K562 (cell line): ENCODE data around the gene SERTAD1. TPM values are rescaled to one million over a fixed set of nuclear protein-coding genes. Genes with fewer than 3 reads are reported as not detected.
A peak's percentile ranks its signal among the peaks of the same experiment; 100 is the strongest.

Experiments used
- ARID4B ChIP-seq: sonication (generic); formaldehyde crosslinking; IDR thresholded peaks from 2 replicates; pipeline ENCODE4 v1.8.0; 2022; ENCODE audit warnings: mild to moderate bottlenecking, missing genetic modification reagents
- CLOCK ChIP-seq: fragments of 250-450 bp; sonication (Bioruptor Pico); IDR thresholded peaks from 2 replicates; pipeline ENCODE4 v1.4.0; 2020; ENCODE audit warnings: mild to moderate bottlenecking, moderate library complexity, borderline replicate concordance
- COPS2 ChIP-seq: fragments of 450-650 bp; conservative IDR thresholded peaks from 2 replicates; pipeline ENCODE4 v1.6.1; 2016; ENCODE audit warnings: mild to moderate bottlenecking, moderate library complexity
- FOSL1 ChIP-seq: fragments of 200-800 bp; sonication (Bioruptor generic); conservative IDR thresholded peaks from 2 replicates; pipeline ENCODE4 v1.6.1; 2016; ENCODE audit warnings: missing genetic modification characterization, missing compliant biosample characterization
- SMAD3 ChIP-seq: fragments of 450-650 bp; formaldehyde crosslinking; conservative IDR thresholded peaks from 2 replicates; pipeline ENCODE4 v1.4.0; 2020; ENCODE audit warnings: mild to moderate bottlenecking
- SP1 ChIP-seq: sonication (generic); formaldehyde crosslinking; IDR thresholded peaks from 2 replicates; pipeline ENCODE4 v1.8.1; 2022; ENCODE audit warnings: mild to moderate bottlenecking, missing genetic modification reagents
- SRF ChIP-seq, 2 experiments: fragments of 250-450, 450-650 bp in 1 of 2; sonication (Bioruptor Pico) in 1 of 2; sonication (generic) in 1 of 2; formaldehyde crosslinking; IDR thresholded peaks; 2 replicates each; pipeline versions ENCODE4 v1.5.0 to v1.5.1; 2020 to 2022; ENCODE audit warnings: mild to moderate bottlenecking in 1 of 2, missing genetic modification reagents in 1 of 2
- TCF7 ChIP-seq: sonication (generic); IDR thresholded peaks from 2 replicates; pipeline ENCODE4 v1.6.1; 2016; ENCODE audit warnings: antibody characterized with exemption, borderline replicate concordance
- TSC22D4 ChIP-seq: fragments of 450-650 bp; IDR thresholded peaks from 2 replicates; pipeline ENCODE4 v1.6.1; 2016; ENCODE audit warnings: missing genetic modification characterization, missing biosample characterization, control low read depth
- XRCC3 ChIP-seq: fragments of 450-650 bp; IDR thresholded peaks from 2 replicates; pipeline ENCODE4 v1.6.1; 2017; ENCODE audit warnings: mild to moderate bottlenecking, moderate library complexity
- YY1 ChIP-seq, 3 experiments: IDR thresholded peaks; 2 replicates each; pipeline ENCODE4 v1.6.1; 2011; ENCODE audit warnings: low read length in 2 of 3, mild to moderate bottlenecking in 2 of 3, moderate library complexity in 2 of 3, borderline replicate concordance in 1 of 3, control low read depth in 1 of 3, low read depth in 1 of 3; ENCODE audit not compliant: insufficient read depth in 3 of 3, insufficient replicate concordance in 2 of 3, control insufficient read depth in 1 of 3, insufficient read length in 1 of 3; ENCODE audit errors: extremely low read depth in 1 of 3
- ZSCAN32 ChIP-seq: fragments of 450-650 bp; formaldehyde crosslinking; IDR thresholded peaks from 2 replicates; pipeline ENCODE4 v1.4.0; 2020; ENCODE audit warnings: mild to moderate bottlenecking, moderate library complexity
- polyA plus RNA-seq, 8 experiments: library from polyadenylated mRNA; depleted of rRNA in 4 of 8; stranded (reverse) in 5 of 8; unstranded in 3 of 8; fragments of >200 nt; fragmentation: Nextera tagmentation in 2 of 8; fragmentation: Illumina TruSeq in 1 of 8; extraction: Ambion mirVana in 2 of 8; extraction: Trizol in 1 of 8; gene quantifications; 2 replicates each; pipeline versions ENCODE4 v1.2.1 to v1.2.3, GENCODE V29; 2011 to 2014; ENCODE audit warnings: inconsistent platforms in 1 of 8, missing spikeins in 1 of 8
- total RNA-seq, 7 experiments: library from RNA; depleted of rRNA in 6 of 7; stranded (reverse); fragments of >200 nt in 6 of 7; fragmentation: Illumina TruSeq in 2 of 7; extraction: Trizol in 2 of 7; gene quantifications; 2 replicates each; pipeline versions ENCODE4 v1.2.1 to v1.2.3, GENCODE V29; 2011 to 2021; ENCODE audit warnings: low replicate concordance in 1 of 7
- TF ChIP-seq, protein P1 (sequence below): fragments of 450-650 bp; formaldehyde crosslinking; IDR thresholded peaks from 2 replicates; pipeline ENCODE4 v1.4.0; 2020; ENCODE audit warnings: mild to moderate bottlenecking, moderate library complexity

SERTAD1 gene
- total and polyA plus RNA-seq, 9 of the 15 experiments (the other 6 are each of a cell fraction or from before 2014, with no cell fraction given), result 0.15 to 8.7 (median 4.9) TPM

- no peak for TF ChIP-seq CLOCK (CRISPR knock-in tag)
- peak; percentile 6; the same call in 1 of the 2 replicates for TF ChIP-seq TCF7
- TF ChIP-seq XRCC3, result no peak
- TF ChIP-seq FOSL1, result peak; percentile 56
- TF ChIP-seq, protein P1, sequence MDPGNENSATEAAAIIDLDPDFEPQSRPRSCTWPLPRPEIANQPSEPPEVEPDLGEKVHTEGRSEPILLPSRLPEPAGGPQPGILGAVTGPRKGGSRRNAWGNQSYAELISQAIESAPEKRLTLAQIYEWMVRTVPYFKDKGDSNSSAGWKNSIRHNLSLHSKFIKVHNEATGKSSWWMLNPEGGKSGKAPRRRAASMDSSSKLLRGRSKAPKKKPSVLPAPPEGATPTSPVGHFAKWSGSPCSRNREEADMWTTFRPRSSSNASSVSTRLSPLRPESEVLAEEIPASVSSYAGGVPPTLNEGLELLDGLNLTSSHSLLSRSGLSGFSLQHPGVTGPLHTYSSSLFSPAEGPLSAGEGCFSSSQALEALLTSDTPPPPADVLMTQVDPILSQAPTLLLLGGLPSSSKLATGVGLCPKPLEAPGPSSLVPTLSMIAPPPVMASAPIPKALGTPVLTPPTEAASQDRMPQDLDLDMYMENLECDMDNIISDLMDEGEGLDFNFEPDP (CRISPR knock-in tag), result 0 out of 2 replicates have a peak, but pooled peaks have one; percentile 38
- TF ChIP-seq YY1 (IDR thresholded peaks at IDR 0.05; ENCODE audit: borderline replicate concordance in 1 of 3, control insufficient read depth in 1 of 3, extremely low read depth in 1 of 3, insufficient read depth in 3 of 3, insufficient read length in 1 of 3, insufficient replicate concordance in 2 of 3, low read depth in 1 of 3, low read length in 2 of 3), result peak in 2 of 3 experiments; percentile 68 to 80
- peak in 1 of 2 experiments; percentile 77; a peak in 1 of 4 replicates for TF ChIP-seq SRF (CRISPR knock-in tag; IDR thresholded peaks at IDR 0.05)
- peak; percentile 88 for TF ChIP-seq SP1
- no peak for TF ChIP-seq TSC22D4 (tag)
- 0 out of 2 replicates have a peak, but pooled peaks have one; percentile 19 for TF ChIP-seq ZSCAN32
- peak; percentile 76; the same call in 1 of the 2 replicates for TF ChIP-seq ARID4B (CRISPR knock-in tag)
- 0 out of 2 replicates have a peak, but pooled peaks have one; percentile 30 for TF ChIP-seq SMAD3
- no peak for TF ChIP-seq COPS2
These were observed 39.9 kb upstream of the SERTAD1 start, which contains the start of gene BLVRB (continued) for GRCh38 chr19:40465557-40466218.
